HEK293 (cell line): ENCODE data around the gene PDZRN4.

ENCODE experiments used
- BCL11A ChIP-seq: fragments of 450-650 bp; formaldehyde crosslinking; IDR thresholded peaks from 2 replicates; pipeline ENCODE4 v1.5.1; 2016; ENCODE audit warnings: low read depth, missing biosample characterization, missing genetic modification characterization
- GFI1B ChIP-seq: fragments of 450-650 bp; formaldehyde crosslinking; IDR thresholded peaks from 2 replicates; pipeline ENCODE4 v1.5.1; 2016; ENCODE audit warnings: missing biosample characterization, missing genetic modification characterization
- GLI4 ChIP-seq: fragments of 450-650 bp; formaldehyde crosslinking; IDR thresholded peaks from 2 replicates; pipeline ENCODE4 v1.5.1; 2016; ENCODE audit warnings: missing biosample characterization, missing genetic modification characterization
- GLIS2 ChIP-seq: fragments of 450-650 bp; formaldehyde crosslinking; IDR thresholded peaks from 2 replicates; pipeline ENCODE4 v1.5.1; 2016; ENCODE audit warnings: missing biosample characterization, missing genetic modification characterization
- IKZF3 ChIP-seq: fragments of 450-650 bp; IDR thresholded peaks from 2 replicates; pipeline ENCODE4 v1.5.0; 2018; ENCODE audit warnings: missing biosample characterization, mild to moderate bottlenecking, missing genetic modification characterization, moderate library complexity
- PRDM1 ChIP-seq: fragments of 450-650 bp; formaldehyde crosslinking; IDR thresholded peaks from 2 replicates; pipeline ENCODE4; 2016; ENCODE audit warnings: missing biosample characterization, missing genetic modification characterization
- SCRT1 ChIP-seq: fragments of 450-650 bp; formaldehyde crosslinking; IDR thresholded peaks from 2 replicates; pipeline ENCODE4 v1.5.1; 2016; ENCODE audit warnings: missing biosample characterization, missing genetic modification characterization, borderline replicate concordance
- SCRT2 ChIP-seq: fragments of 450-650 bp; formaldehyde crosslinking; IDR thresholded peaks from 2 replicates; pipeline ENCODE4 v1.5.1; 2016; ENCODE audit warnings: missing biosample characterization, missing genetic modification characterization
- TRIM28 ChIP-seq: IDR thresholded peaks from 2 replicates; pipeline ENCODE4 v1.6.1; 2011; ENCODE audit warnings: low read length, control low read depth, borderline replicate concordance
- YY1 ChIP-seq: fragments of 450-650 bp; formaldehyde crosslinking; IDR thresholded peaks from 2 replicates; pipeline ENCODE4 v1.5.1; 2018; ENCODE audit warnings: missing biosample characterization, missing genetic modification characterization
- ZBTB48 ChIP-seq: fragments of 450-650 bp; formaldehyde crosslinking; IDR thresholded peaks from 2 replicates; pipeline ENCODE4 v1.5.1; 2016; ENCODE audit warnings: missing biosample characterization, missing genetic modification characterization
- ZBTB6 ChIP-seq: fragments of 450-650 bp; formaldehyde crosslinking; IDR thresholded peaks from 2 replicates; pipeline ENCODE4 v1.5.1; 2017; ENCODE audit warnings: missing biosample characterization, missing genetic modification characterization
- ZFP41 ChIP-seq: fragments of 450-650 bp; formaldehyde crosslinking; IDR thresholded peaks from 2 replicates; pipeline ENCODE4 v1.5.1; 2016; ENCODE audit warnings: missing biosample characterization, missing genetic modification characterization, borderline replicate concordance
- ZNF10 ChIP-seq: fragments of 450-650 bp; formaldehyde crosslinking; IDR thresholded peaks from 2 replicates; pipeline ENCODE4 v1.5.1; 2017; ENCODE audit warnings: missing biosample characterization, missing genetic modification characterization
- ZNF121 ChIP-seq: fragments of 450-650 bp; formaldehyde crosslinking; IDR thresholded peaks from 2 replicates; pipeline ENCODE4 v1.5.1; 2016; ENCODE audit warnings: missing biosample characterization, missing genetic modification characterization
- ZNF140 ChIP-seq: fragments of 450-650 bp; formaldehyde crosslinking; IDR thresholded peaks from 2 replicates; pipeline ENCODE4 v1.5.1; 2016; ENCODE audit warnings: missing biosample characterization, missing genetic modification characterization
- ZNF248 ChIP-seq: fragments of 450-650 bp; formaldehyde crosslinking; IDR thresholded peaks from 2 replicates; pipeline ENCODE4 v1.5.1; 2017; ENCODE audit warnings: missing biosample characterization, missing genetic modification characterization
- ZNF266 ChIP-seq: fragments of 450-650 bp; formaldehyde crosslinking; IDR thresholded peaks from 2 replicates; pipeline ENCODE4 v1.5.1; 2016; ENCODE audit warnings: missing biosample characterization, missing genetic modification characterization, low read depth
- ZNF324 ChIP-seq: fragments of 450-650 bp; formaldehyde crosslinking; IDR thresholded peaks from 2 replicates; pipeline ENCODE4 v1.5.1; 2016; ENCODE audit warnings: missing biosample characterization, missing genetic modification characterization
- ZNF341 ChIP-seq: fragments of 450-650 bp; formaldehyde crosslinking; IDR thresholded peaks from 2 replicates; pipeline ENCODE4; 2016; ENCODE audit warnings: low read depth, missing biosample characterization, missing genetic modification characterization
- ZNF350 ChIP-seq: fragments of 450-650 bp; formaldehyde crosslinking; IDR thresholded peaks from 2 replicates; pipeline ENCODE4 v1.5.0; 2017; ENCODE audit warnings: missing biosample characterization, mild to moderate bottlenecking, missing genetic modification characterization
- ZNF354C ChIP-seq: fragments of 450-650 bp; formaldehyde crosslinking; IDR thresholded peaks from 2 replicates; pipeline ENCODE4 v1.5.1; 2016; ENCODE audit warnings: missing biosample characterization, missing genetic modification characterization, low read depth, borderline replicate concordance
- ZNF391 ChIP-seq: fragments of 450-650 bp; formaldehyde crosslinking; IDR thresholded peaks from 2 replicates; pipeline ENCODE4 v1.5.1; 2016; ENCODE audit warnings: low read depth, missing biosample characterization, missing genetic modification characterization, borderline replicate concordance
- ZNF555 ChIP-seq: fragments of 450-650 bp; formaldehyde crosslinking; conservative IDR thresholded peaks from 2 replicates; pipeline ENCODE4 v1.5.1; 2017; ENCODE audit warnings: missing biosample characterization, mild to moderate bottlenecking, missing genetic modification characterization, inconsistent platforms
- ZNF660 ChIP-seq: fragments of 450-650 bp; IDR thresholded peaks from 2 replicates; pipeline ENCODE4 v1.5.1; 2018; ENCODE audit warnings: missing biosample characterization, mild to moderate bottlenecking, missing genetic modification characterization
- ZNF76 ChIP-seq: fragments of 450-650 bp; formaldehyde crosslinking; IDR thresholded peaks from 2 replicates; pipeline ENCODE4; 2016; ENCODE audit warnings: low read depth, missing biosample characterization, missing genetic modification characterization, borderline replicate concordance
- ZNF768 ChIP-seq: fragments of 450-650 bp; formaldehyde crosslinking; IDR thresholded peaks from 2 replicates; pipeline ENCODE4 v1.5.1; 2018; ENCODE audit warnings: missing biosample characterization, mild to moderate bottlenecking, missing genetic modification characterization
- ZNF791 ChIP-seq: fragments of 450-650 bp; formaldehyde crosslinking; IDR thresholded peaks from 2 replicates; pipeline ENCODE4 v1.5.1; 2016; ENCODE audit warnings: missing biosample characterization, missing genetic modification characterization
- ZNF792 ChIP-seq: fragments of 450-650 bp; formaldehyde crosslinking; IDR thresholded peaks from 2 replicates; pipeline ENCODE4 v1.5.1; 2016; ENCODE audit warnings: missing biosample characterization, missing genetic modification characterization
- ZNF837 ChIP-seq: fragments of 450-650 bp; formaldehyde crosslinking; IDR thresholded peaks from 2 replicates; pipeline ENCODE4 v1.5.1; 2016; ENCODE audit warnings: missing biosample characterization, missing genetic modification characterization
- ZNF843 ChIP-seq: fragments of 450-650 bp; formaldehyde crosslinking; IDR thresholded peaks from 2 replicates; pipeline ENCODE4 v1.5.1; 2016; ENCODE audit warnings: missing biosample characterization, missing genetic modification characterization
- ZSCAN16 ChIP-seq: fragments of 450-650 bp; formaldehyde crosslinking; IDR thresholded peaks from 2 replicates; pipeline ENCODE4 v1.5.1; 2016; ENCODE audit warnings: missing biosample characterization, missing genetic modification characterization
- ZSCAN23 ChIP-seq: fragments of 450-650 bp; formaldehyde crosslinking; IDR thresholded peaks from 2 replicates; pipeline ENCODE4 v1.5.1; 2016; ENCODE audit warnings: missing biosample characterization, missing genetic modification characterization
- ZSCAN30 ChIP-seq: fragments of 450-650 bp; IDR thresholded peaks from 2 replicates; pipeline ENCODE4 v1.5.1; 2018; ENCODE audit warnings: missing biosample characterization, mild to moderate bottlenecking, missing genetic modification characterization, moderate library complexity
- TF ChIP-seq, protein P1 (sequence below): fragments of 450-650 bp; formaldehyde crosslinking; IDR thresholded peaks from 2 replicates; pipeline ENCODE4 v1.5.1; 2016; ENCODE audit warnings: missing biosample characterization, missing genetic modification characterization
- TF ChIP-seq, protein P2 (sequence below): fragments of 450-650 bp; formaldehyde crosslinking; IDR thresholded peaks from 2 replicates; pipeline ENCODE4 v1.5.1; 2016; ENCODE audit warnings: missing biosample characterization, missing genetic modification characterization
- TF ChIP-seq, protein P3 (sequence below): fragments of 450-650 bp; formaldehyde crosslinking; IDR thresholded peaks from 2 replicates; pipeline ENCODE4 v1.5.1; 2016; ENCODE audit warnings: missing biosample characterization, missing genetic modification characterization, low read depth

The PDZRN4 gene

GRCh38 chr12:41288142-41288811 is 100.2 kb downstream of the PDZRN4 start (continued):
- peak; percentile 64; the same call in 1 of the 2 replicates for TF ChIP-seq ZSCAN16 (tag by site-specific recombination)
- TF ChIP-seq ZFP41 (tag by site-specific recombination): no peak
- peak; percentile 77 for TF ChIP-seq SCRT2 (tag by site-specific recombination)
- TF ChIP-seq ZNF140 (tag by site-specific recombination): no peak; the same call in 1 of the 2 replicates
- TF ChIP-seq ZNF791 (tag by site-specific recombination): no peak
- TF ChIP-seq, protein P1, sequence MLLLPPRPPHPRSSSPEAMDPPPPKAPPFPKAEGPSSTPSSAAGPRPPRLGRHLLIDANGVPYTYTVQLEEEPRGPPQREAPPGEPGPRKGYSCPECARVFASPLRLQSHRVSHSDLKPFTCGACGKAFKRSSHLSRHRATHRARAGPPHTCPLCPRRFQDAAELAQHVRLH (tag by site-specific recombination): peak; percentile 99
- TF ChIP-seq TRIM28: peak; percentile 91
- no peak for TF ChIP-seq ZNF792 (tag by site-specific recombination)
- TF ChIP-seq ZNF76 (tag by site-specific recombination): no peak
- TF ChIP-seq ZNF121 (tag by site-specific recombination): no peak; the same call in 1 of the 2 replicates
- TF ChIP-seq ZSCAN30 (tag by site-specific recombination): peak; percentile 96
- no peak for TF ChIP-seq GLIS2 (tag by site-specific recombination)
- TF ChIP-seq GFI1B: peak; percentile 94
- no peak for TF ChIP-seq ZNF248 (tag by site-specific recombination)
- TF ChIP-seq ZNF266 (tag by site-specific recombination): no peak
- peak; percentile 11; the same call in 1 of the 2 replicates for TF ChIP-seq ZNF660 (tag by site-specific recombination)
- peak; percentile 75 for TF ChIP-seq ZNF10 (tag by site-specific recombination)
- no peak for TF ChIP-seq GLI4 (tag by site-specific recombination)
- no peak for TF ChIP-seq ZNF555 (tag by site-specific recombination)
- TF ChIP-seq ZNF391 (tag by site-specific recombination): peak; percentile 75; the same call in 1 of the 2 replicates
- peak; percentile 76; the same call in 1 of the 2 replicates for TF ChIP-seq ZNF324
- TF ChIP-seq, protein P2, sequence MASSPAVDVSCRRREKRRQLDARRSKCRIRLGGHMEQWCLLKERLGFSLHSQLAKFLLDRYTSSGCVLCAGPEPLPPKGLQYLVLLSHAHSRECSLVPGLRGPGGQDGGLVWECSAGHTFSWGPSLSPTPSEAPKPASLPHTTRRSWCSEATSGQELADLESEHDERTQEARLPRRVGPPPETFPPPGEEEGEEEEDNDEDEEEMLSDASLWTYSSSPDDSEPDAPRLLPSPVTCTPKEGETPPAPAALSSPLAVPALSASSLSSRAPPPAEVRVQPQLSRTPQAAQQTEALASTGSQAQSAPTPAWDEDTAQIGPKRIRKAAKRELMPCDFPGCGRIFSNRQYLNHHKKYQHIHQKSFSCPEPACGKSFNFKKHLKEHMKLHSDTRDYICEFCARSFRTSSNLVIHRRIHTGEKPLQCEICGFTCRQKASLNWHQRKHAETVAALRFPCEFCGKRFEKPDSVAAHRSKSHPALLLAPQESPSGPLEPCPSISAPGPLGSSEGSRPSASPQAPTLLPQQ (tag by site-specific recombination): peak; percentile 87
- TF ChIP-seq ZNF837: no peak
- TF ChIP-seq PRDM1 (tag by site-specific recombination): no peak
- no peak for TF ChIP-seq ZBTB48 (tag by site-specific recombination)
- no peak for TF ChIP-seq ZNF768 (tag by site-specific recombination)
- no peak; the same call in 1 of the 2 replicates for TF ChIP-seq ZNF354C
- TF ChIP-seq ZBTB6 (tag by site-specific recombination): peak; percentile 53; the same call in 1 of the 2 replicates
- peak; percentile 99 for TF ChIP-seq IKZF3 (tag by site-specific recombination)
- TF ChIP-seq BCL11A (tag by site-specific recombination): peak; percentile 84
- peak; percentile 22; the same call in 1 of the 2 replicates for TF ChIP-seq ZNF341
- TF ChIP-seq YY1: no peak
- peak; percentile 96 for TF ChIP-seq ZSCAN23 (tag by site-specific recombination)
- peak; percentile 100 for TF ChIP-seq ZNF843 (tag by site-specific recombination)
- TF ChIP-seq SCRT1 (tag by site-specific recombination): no peak
- TF ChIP-seq ZNF350: no peak
- TF ChIP-seq, protein P3, sequence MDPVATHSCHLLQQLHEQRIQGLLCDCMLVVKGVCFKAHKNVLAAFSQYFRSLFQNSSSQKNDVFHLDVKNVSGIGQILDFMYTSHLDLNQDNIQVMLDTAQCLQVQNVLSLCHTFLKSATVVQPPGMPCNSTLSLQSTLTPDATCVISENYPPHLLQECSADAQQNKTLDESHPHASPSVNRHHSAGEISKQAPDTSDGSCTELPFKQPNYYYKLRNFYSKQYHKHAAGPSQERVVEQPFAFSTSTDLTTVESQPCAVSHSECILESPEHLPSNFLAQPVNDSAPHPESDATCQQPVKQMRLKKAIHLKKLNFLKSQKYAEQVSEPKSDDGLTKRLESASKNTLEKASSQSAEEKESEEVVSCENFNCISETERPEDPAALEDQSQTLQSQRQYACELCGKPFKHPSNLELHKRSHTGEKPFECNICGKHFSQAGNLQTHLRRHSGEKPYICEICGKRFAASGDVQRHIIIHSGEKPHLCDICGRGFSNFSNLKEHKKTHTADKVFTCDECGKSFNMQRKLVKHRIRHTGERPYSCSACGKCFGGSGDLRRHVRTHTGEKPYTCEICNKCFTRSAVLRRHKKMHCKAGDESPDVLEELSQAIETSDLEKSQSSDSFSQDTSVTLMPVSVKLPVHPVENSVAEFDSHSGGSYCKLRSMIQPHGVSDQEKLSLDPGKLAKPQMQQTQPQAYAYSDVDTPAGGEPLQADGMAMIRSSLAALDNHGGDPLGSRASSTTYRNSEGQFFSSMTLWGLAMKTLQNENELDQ (tag by site-specific recombination): peak; percentile 81; the same call in 1 of the 2 replicates
